Stimulated activated effector memory CD8-positive, alpha-beta T cell treated with anti-CD3 and anti-CD28 coated beads, Interleukin-12 subunit alpha, Interleukin-12 subunit beta, amount 100 ng/mL, for 72 hours (primary cell): ENCODE data around the gene STYXL2.

Experiments used
- ATAC-seq: fragments of 150-1000 bp; cut with Tn5 transposase; 2 replicates; pipeline ENCODE4 v1.10.0; 2021
- DNase-seq, 2 donors: peaks; one replicate each; pipeline ENCODE4 v3.0.0; 2021 to 2022; ENCODE audit warnings: low spot score in 2 of 2
- H3K27ac Mint-ChIP-seq: one replicate; pipeline ENCODE4 v1.8.0; 2022; ENCODE audit warnings: mild to moderate bottlenecking, mixed read lengths
- H3K36me3 Mint-ChIP-seq: one replicate; pipeline ENCODE4 v1.8.0; 2022; ENCODE audit warnings: mild to moderate bottlenecking, mixed read lengths
- H3K4me1 Mint-ChIP-seq: one replicate; pipeline ENCODE4 v1.8.0; 2022; ENCODE audit warnings: mixed read lengths
- H3K4me3 Mint-ChIP-seq: one replicate; pipeline ENCODE4 v1.8.0; 2022; ENCODE audit warnings: mild to moderate bottlenecking, mixed read lengths
- H3K9me3 Mint-ChIP-seq: one replicate; pipeline ENCODE4 v1.8.0; 2022; ENCODE audit warnings: mixed read lengths

Gene STYXL2

DNA sequence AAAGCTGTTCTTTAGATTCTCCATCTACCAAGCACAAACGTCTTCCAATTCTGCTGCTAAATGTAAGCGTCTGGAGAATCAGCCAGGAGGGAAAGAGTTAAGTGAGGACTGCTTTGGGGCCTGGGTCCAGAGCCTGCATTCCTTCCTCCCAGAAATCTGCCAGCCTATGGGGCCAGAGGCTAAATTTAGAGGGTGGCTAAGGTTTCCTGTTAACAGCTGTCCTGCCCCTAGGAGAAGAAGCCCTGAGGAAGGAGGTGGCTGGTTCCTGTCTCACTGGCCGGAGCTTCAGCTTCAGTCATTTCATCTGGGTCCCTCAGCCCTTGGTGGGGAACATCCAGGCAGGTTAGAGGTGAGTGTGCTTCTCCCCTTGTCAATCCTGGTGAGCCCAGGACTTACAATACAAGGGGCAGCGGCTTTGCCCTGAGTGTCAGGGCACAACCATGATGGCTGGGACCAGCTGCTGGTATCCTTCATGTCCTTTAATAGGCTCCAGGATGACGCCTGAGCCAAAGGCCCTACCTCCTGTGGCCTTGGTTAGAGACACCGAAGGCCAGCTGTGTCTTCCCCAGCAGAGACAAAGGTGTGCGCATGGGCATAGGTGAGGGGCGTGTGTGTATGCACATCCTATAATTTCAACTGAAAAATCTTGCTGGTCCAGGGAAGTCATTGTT is at the start of gene STYXL2:
Gene STYXL2, plus strand, starts transcription at position 230 of the 671 bp plus-strand sequence. CDS start 775 bp downstream, outside the sequence.
- DNase-seq (no peak), ATAC-seq (no peak)
- Mint-ChIP-seq H3K4me3 (no peak within 1 kb of the TSS), H3K27ac (no peak within 1 kb of the TSS), H3K36me3 (no peaks in the 10 kb centered on the region), H3K4me1 (peaks cover 22% of the 10 kb centered on the region), H3K9me3 (no peaks in the 10 kb centered on the region)

GRCh38 chr1:167051907-167052306 is 42.0 kb upstream of the STYXL2 start:
- no peaks in the 10 kb centered on the region for H3K36me3 Mint-ChIP-seq
- ATAC-seq (no peak), DNase-seq (no peak)
- H3K9me3 Mint-ChIP-seq: no peaks in the 10 kb centered on the region
- H3K4me3 Mint-ChIP-seq: no peak overlapping the region
- no peak overlapping the region for H3K27ac Mint-ChIP-seq
- no peaks in the 10 kb centered on the region for H3K4me1 Mint-ChIP-seq

DNA sequence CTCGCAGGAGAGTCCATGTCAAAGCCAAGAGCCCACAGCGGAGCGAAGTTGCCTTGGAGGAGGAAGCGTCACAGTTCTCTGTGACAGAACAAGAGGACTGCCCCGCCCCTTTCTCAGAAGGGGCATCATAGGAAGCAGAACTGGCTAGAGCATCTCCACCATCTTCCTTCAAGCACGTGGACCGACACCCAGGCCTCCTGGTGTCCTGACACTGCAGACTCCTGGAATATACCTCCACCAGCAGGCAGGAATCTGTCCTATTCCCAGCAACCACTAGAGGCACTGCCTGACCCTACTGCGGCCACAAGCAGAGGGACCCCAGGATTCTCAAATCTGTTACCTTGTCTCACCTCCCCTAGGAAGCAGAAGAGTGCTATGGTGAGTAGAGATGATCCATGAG is 41.5 kb upstream of the STYXL2 start:
- no peak overlapping the region for H3K4me3 Mint-ChIP-seq
- no peaks in the 10 kb centered on the region for H3K4me1 Mint-ChIP-seq
- no peaks in the 10 kb centered on the region for H3K36me3 Mint-ChIP-seq
- H3K27ac Mint-ChIP-seq: no peak overlapping the region
- H3K9me3 Mint-ChIP-seq: no peaks in the 10 kb centered on the region
- DNase-seq (no peak), ATAC-seq (no peak)

DNA sequence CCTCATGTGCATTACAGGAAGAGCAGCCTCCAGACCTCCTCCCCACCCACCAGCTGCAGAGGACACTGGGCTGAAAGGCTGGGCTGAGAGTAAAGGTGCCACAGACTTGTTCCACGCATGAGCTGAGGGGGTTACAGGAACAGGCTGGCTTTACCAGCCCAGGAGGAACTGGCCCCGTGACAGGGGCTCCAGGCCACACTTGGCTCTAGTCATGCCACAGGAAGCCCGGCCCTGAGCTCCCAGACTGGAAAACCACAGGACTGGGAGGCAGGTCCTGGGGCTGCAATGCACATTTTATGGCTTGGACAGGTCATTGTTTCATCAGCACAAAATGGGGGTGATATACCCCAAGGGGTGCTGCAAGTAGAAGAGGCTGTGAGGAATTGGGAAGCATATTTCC is 39.3 kb upstream of the STYXL2 start:
- no peak overlapping the region for H3K4me3 Mint-ChIP-seq
- peaks cover 7% of the 10 kb centered on the region for H3K4me1 Mint-ChIP-seq
- no peak overlapping the region for H3K27ac Mint-ChIP-seq
- no peaks in the 10 kb centered on the region for H3K9me3 Mint-ChIP-seq
- no peaks in the 10 kb centered on the region for H3K36me3 Mint-ChIP-seq
- DNase-seq: no peak
- no peak for ATAC-seq

DNA sequence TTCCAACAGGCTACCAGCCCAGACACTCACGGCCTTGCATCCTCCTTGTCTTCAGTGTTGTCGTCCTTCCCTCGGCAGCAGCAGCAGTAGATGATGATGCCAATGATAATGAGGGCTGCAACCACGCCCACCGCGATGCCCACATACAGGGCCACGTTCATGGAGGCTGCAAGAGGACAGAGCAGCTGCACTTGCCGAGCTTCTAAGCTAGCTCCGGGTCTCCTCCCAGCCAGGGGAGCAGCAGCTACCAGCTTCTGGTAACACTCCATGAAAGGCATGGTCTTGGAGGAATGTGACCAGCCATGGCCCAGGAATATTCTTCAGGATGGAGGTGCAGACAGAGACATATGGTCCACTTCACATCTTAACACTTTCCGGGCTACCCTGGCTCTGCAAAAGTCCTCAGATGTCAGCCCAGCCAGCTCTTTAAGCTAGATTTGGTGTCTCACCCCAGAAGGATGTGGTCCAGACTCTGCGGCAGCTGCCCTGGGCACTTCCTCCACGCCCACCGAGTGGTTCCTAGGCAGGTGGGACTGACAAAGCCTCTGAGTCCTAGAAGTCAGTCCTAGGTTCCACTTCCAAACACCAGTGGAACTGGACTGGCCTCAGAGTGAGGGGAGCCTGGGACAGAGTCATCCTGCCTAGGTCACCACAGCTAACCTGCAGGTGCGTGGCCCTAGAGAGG is 38.8 kb upstream of the STYXL2 start:
- no peak for ATAC-seq
- H3K4me1 Mint-ChIP-seq: peaks cover 9% of the 10 kb centered on the region

DNA sequence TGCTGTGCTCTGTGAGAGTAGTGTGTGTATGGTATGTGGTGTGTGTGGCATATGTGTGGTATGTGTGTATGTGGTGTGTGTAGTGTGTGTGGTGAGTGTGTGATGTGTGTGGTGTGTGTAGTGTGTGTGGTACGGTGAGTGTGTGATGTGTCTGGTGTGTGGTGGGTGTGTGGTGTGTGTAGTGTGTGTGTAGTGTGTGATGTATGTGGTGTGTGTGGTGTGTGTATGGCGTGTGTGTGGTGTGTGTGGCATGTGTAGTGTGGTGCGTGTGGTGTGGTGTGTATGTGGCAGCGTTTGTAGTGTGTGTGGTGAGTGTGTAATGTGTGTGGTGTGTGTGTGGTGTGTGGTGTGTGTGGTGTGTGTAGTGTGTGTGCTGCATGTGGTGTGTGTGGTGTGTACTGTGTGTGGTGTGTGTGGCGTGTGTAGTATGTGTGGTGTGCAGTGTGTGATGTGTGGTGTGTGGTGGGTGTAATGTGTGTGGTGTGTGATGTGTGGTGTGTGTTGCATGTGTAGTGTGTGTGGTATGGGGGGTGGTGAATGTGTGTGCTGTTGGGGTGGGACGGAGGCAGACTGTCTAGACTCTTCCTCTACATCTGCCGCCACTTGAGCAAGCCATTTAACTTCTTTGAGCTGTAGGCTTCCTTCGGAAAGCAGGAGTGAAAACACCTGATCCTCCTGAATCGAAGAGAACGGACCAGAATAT is 37.2 kb upstream of the STYXL2 start:
- DNase-seq: peak in 1 of 2 donors; percentile 28
- ATAC-seq: peak; percentile 46
- Mint-ChIP-seq H3K4me3 (no peak overlapping the region), H3K27ac (no peak overlapping the region), H3K9me3 (no peaks in the 10 kb centered on the region), H3K36me3 (no peaks in the 10 kb centered on the region), H3K4me1 (peaks cover 9% of the 10 kb centered on the region)

More for the DNA sequence above, 38.8 kb upstream of the STYXL2 start:
- DNase-seq: peak in 1 of 2 donors; percentile 26
- no peak overlapping the region for H3K27ac Mint-ChIP-seq
- H3K9me3 Mint-ChIP-seq: no peaks in the 10 kb centered on the region
- no peaks in the 10 kb centered on the region for H3K36me3 Mint-ChIP-seq
- H3K4me3 Mint-ChIP-seq: no peak overlapping the region

- ATAC-seq: peak; percentile 67
- no peak overlapping the region for H3K27ac Mint-ChIP-seq
- no peak overlapping the region for H3K4me3 Mint-ChIP-seq
- no peaks in the 10 kb centered on the region for H3K9me3 Mint-ChIP-seq
- H3K36me3 Mint-ChIP-seq: no peaks in the 10 kb centered on the region
- peaks cover 9% of the 10 kb centered on the region for H3K4me1 Mint-ChIP-seq
- peak in 1 of 2 donors; percentile 49 for DNase-seq
Measured at GRCh38 chr1:167057241-167057688, 36.6 kb upstream of the STYXL2 start.

- no peaks in the 10 kb centered on the region for H3K36me3 Mint-ChIP-seq
- H3K27ac Mint-ChIP-seq: peak overlapping the region; percentile 39
- peak; percentile 57 for ATAC-seq
- H3K9me3 Mint-ChIP-seq: no peaks in the 10 kb centered on the region
- peaks cover 9% of the 10 kb centered on the region for H3K4me1 Mint-ChIP-seq
- peak overlapping the region; percentile 20 for H3K4me3 Mint-ChIP-seq
- DNase-seq: peak; percentile 67 to 91
Measured at GRCh38 chr1:167059045-167059808, 34.6 kb upstream of the STYXL2 start.

- peaks cover 9% of the 10 kb centered on the region for H3K4me1 Mint-ChIP-seq
- H3K27ac Mint-ChIP-seq: peak overlapping the region; percentile 39
- ATAC-seq (no peak), DNase-seq (no peak)
- H3K36me3 Mint-ChIP-seq: no peaks in the 10 kb centered on the region
- no peaks in the 10 kb centered on the region for H3K9me3 Mint-ChIP-seq
- no peak overlapping the region for H3K4me3 Mint-ChIP-seq
Measured at GRCh38 chr1:167059809-167060107, 34.1 kb upstream of the STYXL2 start.

DNA sequence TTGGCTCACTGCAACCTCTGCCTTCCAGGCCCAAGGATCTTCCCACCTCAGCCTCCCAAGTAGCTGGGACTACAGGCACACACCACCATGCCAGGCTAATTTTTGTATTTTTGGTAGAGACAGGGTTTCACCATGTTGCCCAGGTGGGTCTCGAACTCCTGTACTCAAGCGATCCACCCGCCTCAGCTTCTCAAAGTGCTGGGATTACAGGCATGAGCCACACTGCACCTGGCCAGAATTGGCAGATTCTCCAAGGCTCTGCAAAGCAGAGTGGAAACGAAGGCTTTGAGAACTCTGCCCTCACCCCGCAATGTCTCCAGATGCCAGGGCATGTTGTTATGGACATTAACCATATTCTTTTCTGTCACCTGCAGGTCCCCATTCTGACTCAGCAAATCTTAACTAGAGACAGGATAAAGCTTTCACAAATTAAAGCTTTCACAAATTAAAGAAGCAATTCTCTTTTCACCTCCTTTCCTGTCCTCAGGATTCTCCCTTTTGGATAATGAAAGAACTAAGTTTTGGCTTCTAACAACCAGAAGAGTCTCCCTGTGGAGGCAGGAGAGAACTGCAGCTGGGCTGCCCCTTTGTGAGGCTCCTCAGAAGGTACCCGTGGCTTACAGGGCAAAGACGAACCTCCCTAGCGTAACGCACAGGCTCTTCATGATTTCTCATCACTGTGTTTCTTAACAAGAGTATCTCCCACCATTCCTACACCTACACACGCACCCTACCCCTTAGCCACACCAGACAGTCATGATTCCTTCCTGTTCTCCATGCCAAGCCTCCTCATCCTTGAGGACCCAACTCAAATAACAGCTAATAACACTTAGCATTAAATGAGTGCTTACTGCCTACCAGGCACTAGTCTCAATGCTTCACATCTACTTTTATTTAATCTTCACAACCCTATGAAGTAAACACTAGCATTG is 33.5 kb upstream of the STYXL2 start:
- no peak overlapping the region for H3K4me3 Mint-ChIP-seq
- ATAC-seq (no peak), DNase-seq (no peak)

DNA sequence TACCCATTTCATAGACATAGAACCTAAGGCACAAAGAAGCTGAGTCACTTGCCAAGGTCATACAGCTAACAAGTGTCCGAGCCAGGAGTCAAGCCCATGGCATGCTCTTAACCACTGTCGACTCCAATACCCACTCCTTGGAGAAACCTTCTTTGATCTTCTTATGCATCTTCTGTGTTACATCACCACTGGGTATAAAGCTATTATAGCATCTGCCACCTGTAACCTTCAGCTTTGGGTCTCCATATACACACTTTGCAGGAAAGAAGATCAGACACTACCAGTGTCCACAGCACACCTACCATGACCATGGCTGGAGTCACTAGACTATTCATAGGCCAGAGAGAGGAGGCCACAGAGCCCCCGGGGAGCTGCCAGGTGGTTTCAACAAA is 32.8 kb upstream of the STYXL2 start:
- Mint-ChIP-seq H3K9me3 (no peaks in the 10 kb centered on the region), H3K36me3 (no peaks in the 10 kb centered on the region), H3K27ac (no peak overlapping the region), H3K4me1 (peaks cover 9% of the 10 kb centered on the region), H3K4me3 (no peak overlapping the region)
- no peak for DNase-seq
- ATAC-seq: no peak

More for the DNA sequence above, 33.5 kb upstream of the STYXL2 start:
- H3K36me3 Mint-ChIP-seq: no peaks in the 10 kb centered on the region
- no peak overlapping the region for H3K27ac Mint-ChIP-seq
- H3K9me3 Mint-ChIP-seq: no peaks in the 10 kb centered on the region
- peaks cover 9% of the 10 kb centered on the region for H3K4me1 Mint-ChIP-seq

DNA sequence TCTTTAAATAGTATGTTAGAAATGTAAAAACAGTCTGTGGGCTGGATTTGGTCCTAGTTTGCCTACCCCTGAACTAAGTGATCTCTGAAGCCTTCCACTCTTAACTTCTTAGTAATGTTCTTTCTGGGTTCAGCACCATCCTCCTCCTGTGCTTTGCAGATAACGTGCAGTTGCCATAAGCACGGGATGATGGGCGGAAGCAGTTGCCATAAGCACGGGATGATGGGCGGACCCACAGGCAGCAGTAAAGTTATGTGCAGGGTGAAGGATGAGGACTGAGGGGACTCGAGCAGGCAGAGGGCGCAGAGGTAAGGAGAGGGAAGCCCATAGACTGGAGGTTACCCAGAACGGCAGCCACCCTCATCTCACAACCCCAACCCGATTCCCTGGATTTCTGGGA is 29.3 kb upstream of the STYXL2 start:
- Mint-ChIP-seq H3K9me3 (no peaks in the 10 kb centered on the region), H3K4me1 (peaks cover 8% of the 10 kb centered on the region), H3K27ac (no peak overlapping the region), H3K4me3 (no peak overlapping the region), H3K36me3 (no peaks in the 10 kb centered on the region)
- DNase-seq (no peak), ATAC-seq (no peak)

DNA sequence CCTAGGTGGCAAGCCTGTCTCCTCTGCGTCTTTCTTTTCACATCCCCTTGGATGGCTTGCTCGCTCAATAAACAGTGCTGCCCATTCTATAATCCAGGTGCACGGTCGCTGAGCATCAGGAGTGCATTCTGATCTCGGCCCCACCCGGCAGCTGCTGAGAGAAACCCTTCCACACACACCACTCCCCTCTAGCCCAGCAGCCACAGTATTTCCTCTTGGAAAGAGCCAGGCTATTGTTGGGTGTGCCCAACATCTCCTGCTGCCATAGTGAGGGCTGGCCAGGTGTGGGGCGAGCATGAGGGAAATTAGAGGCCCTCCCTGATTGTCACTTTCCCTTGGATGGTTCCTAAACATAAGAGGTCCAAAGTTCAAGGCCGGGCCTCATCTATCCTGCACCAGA is 28.4 kb upstream of the STYXL2 start:
- ATAC-seq: no peak
- Mint-ChIP-seq H3K9me3 (no peaks in the 10 kb centered on the region), H3K27ac (no peak overlapping the region), H3K4me3 (no peak overlapping the region), H3K36me3 (no peaks in the 10 kb centered on the region), H3K4me1 (peaks cover 7% of the 10 kb centered on the region)
- DNase-seq: no peak

GRCh38 chr1:167066333-167067122 is 27.3 kb upstream of the STYXL2 start:
- Mint-ChIP-seq H3K27ac (no peak overlapping the region), H3K4me3 (peak overlapping the region; percentile 43), H3K36me3 (no peaks in the 10 kb centered on the region), H3K4me1 (peaks cover 7% of the 10 kb centered on the region), H3K9me3 (no peaks in the 10 kb centered on the region)
- DNase-seq (peak; percentile 76 to 92), ATAC-seq (peak; percentile 81)
